HG02610 (cell line): ENCODE data around the gene PITPNC1.
"Not testable (repeated sequence)": the region's sequence is repeated elsewhere in the genome, so short reads cannot be mapped to it uniquely, and the experiment has no call there.

Experiments used
- ATAC-seq: cut with Tn5 transposase; IDR thresholded peaks from one replicate; pipeline ENCODE4 v1.9.1; 2021; ENCODE audit warnings: mild to moderate bottlenecking, moderate library complexity; ENCODE audit not compliant: unreplicated experiment

The PITPNC1 gene

GRCh38 chr17:67481808-67482207 is 104.7 kb downstream of the PITPNC1 start:
- no peak for ATAC-seq

- ATAC-seq: no peak
Measured at GRCh38 chr17:67482764-67483163, 105.7 kb downstream of the PITPNC1 start.

GRCh38 chr17:67484261-67484660 is 107.2 kb downstream of the PITPNC1 start:
- no peak for ATAC-seq

GRCh38 chr17:67485666-67486065 is 108.6 kb downstream of the PITPNC1 start:
- no peak for ATAC-seq

DNA sequence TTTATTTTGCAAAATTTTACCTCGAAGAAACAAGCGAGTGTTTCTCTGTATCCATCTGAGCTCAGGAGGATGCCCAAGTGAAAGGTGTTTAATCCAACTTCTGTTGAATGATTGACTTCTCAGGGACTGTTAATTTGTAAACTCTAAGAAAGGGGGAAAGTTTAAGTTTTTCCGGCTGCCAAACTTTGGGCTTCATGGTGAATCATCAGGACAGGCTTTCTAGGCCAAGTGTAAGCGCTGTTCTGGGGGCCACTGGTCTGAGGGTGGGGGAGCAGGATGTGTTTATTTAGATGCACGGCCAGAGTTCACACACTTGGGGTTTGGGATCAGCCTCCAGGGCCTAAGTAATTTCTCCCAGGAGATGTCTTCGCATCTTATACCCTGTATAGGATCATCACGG is 110.4 kb downstream of the PITPNC1 start:
- ATAC-seq: no peak

- ATAC-seq: no peak
Measured at GRCh38 chr17:67488161-67488560, 111.1 kb downstream of the PITPNC1 start.

- ATAC-seq: no peak
Measured at GRCh38 chr17:67488768-67489167, 111.7 kb downstream of the PITPNC1 start.

- no peak for ATAC-seq
Measured at GRCh38 chr17:67489273-67489672, 112.2 kb downstream of the PITPNC1 start.

- ATAC-seq: no peak
Measured at GRCh38 chr17:67490471-67490870, 113.4 kb downstream of the PITPNC1 start.

DNA sequence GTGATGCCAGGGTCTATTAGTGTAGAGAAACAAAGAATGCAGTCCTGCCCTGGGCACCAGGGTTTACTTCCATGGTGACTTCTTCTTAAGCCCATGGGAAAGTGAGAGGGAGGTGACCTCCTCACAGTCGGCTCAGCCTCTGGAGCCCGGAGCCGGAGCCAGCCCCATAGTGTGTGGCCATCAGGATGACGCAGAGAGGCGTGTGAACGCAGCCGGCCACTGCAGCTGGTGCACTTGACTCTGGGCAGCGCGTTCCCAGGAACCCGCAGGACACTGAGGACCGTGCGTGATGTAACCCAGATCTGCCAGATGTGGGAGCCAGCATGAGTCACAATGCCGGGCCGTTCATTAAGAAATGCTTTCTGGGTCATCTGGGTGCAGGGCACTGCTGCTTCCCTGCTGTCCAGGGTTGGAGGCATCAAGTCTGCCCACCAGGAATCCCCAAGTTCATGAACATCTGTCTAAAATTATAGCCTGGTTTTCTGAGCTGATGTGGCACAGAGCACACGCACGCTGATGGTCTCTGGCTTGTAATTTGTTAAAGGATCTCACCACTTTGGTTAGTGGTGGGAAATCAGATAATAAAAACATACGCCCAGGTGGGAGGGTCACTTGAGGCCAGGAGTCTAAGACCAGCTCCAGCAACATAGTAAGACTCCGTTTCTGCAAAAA is 114.1 kb downstream of the PITPNC1 start:
- no peak for ATAC-seq

DNA sequence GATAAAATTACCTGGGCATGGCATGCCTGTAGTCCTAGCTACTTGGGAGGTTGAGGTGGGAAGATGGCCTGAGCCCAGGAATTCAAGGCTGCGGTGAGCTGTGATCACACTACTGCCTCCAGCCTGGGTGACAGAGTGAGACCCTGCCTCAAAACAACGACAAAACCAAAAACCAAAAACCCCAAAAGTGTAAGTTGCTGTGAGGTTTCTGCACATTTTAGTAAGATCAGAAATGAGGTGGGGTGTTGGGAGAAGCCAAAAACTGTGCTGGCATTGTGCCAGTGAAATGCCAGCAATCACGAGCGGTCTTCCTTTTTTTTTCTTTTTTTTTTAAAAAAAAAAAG is 114.6 kb downstream of the PITPNC1 start:
- ATAC-seq: no peak

- no peak for ATAC-seq
Measured at GRCh38 chr17:67492251-67492740, 115.2 kb downstream of the PITPNC1 start.

- ATAC-seq: no peak
Measured at GRCh38 chr17:67492824-67493517, 115.9 kb downstream of the PITPNC1 start.

GRCh38 chr17:67493812-67494211 is 116.7 kb downstream of the PITPNC1 start:
- no peak for ATAC-seq

- not testable (repeated sequence) for ATAC-seq
Measured at GRCh38 chr17:67495534-67495933, 118.5 kb downstream of the PITPNC1 start.

DNA sequence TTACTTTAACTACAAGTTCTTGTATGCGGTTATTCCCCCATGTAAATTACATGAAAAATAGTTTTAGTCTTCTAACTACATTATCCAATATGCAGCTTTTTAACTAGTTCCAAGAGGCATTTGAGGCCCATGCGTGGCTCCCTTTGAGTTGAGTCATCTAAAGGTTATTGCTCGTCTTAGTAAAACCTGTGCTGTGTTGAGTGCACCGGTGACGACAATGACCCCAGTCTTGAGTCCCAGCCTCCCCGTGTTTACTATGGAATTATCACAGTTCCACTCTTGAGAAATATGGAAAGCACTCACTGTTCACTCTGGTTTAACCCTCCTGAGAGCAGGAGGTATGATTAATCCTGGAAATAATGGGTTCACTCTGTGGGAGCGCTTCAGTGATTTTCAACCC is 119.2 kb downstream of the PITPNC1 start:
- ATAC-seq: no peak

DNA sequence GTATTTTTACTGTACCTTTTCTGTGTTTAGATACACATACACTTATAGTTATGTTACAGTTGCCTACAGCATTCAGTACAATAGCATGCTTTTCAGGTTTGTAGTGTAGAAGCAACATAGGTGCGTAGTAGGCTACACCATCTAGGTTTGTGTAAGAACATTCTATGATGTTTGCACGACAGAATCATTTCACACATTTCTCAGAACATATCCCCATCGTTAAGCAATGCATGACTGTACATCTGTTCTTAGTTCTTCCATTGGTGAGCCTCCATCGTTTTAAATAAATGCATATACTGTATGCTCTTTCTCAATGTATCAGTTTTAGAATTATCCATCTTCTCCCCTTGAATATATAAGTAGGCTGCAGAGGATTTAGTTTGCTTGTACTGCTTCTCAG is 122.6 kb downstream of the PITPNC1 start:
- no peak for ATAC-seq

DNA sequence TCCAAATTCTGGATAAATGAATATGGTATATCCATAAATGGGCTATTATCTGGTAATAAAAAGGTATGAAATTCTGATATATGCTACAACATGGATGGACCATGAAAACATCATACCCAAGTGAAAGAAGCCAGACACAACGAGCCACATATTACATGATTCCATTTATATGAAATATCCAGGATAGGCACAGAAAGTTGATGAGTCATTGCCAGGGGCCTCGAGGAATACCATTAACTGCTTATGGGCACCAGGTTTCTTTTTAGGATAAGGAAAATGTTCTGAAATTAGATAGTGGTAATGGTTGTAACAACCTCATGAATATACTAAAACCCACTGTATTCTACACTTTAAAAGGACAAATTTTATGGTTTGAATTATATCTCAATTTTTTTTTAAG is 123.2 kb downstream of the PITPNC1 start:
- ATAC-seq: no peak

DNA sequence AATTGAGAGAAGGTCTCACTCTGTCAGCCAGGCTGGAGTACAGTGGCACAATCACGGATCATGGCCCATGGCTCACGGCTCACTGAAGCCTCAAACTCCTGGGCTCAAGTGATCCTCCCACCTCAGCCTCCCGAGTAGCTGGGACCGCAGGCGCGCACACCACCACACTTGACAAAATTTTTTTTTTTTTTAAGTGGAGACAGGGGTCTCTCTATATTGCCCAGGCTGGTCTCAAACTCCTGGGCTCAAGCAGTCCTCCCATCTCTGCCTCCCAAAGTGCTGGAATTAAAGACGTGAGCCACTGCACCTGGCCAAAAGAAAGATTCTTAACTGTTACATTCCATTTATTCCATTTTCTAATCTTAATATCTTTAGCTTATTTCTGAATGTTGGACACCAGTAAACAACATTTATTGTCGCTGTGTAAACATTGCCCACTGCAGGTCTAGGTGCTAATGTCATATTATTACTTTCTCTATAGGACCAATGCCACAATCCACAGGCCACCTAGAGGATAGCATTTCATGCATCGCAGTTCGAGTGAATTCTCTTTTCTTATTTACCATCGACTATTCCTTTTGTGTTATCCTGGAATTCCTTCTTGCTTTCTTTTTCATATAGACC is 123.7 kb downstream of the PITPNC1 start:
- ATAC-seq: no peak

DNA sequence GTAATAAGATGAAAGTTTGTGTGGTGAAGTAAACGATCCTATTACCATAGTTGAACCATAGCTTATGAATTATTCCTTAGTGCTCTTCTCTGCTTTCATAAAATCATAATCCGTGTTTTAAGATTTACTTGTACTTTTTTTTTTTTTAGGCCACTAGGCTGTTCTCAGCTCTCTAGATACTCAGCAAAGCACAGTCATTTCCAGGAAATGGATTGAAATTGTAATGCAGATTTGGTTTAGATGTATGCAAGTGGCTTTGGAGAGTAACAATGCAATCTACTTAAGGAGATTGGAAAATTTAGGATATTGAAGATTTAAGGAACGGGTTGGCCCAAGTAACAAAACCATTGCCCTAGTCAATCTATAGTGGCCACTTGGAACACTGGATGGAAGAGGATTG is 125.1 kb downstream of the PITPNC1 start:
- no peak for ATAC-seq

- ATAC-seq: no peak
Measured at GRCh38 chr17:67503184-67503583, 126.1 kb downstream of the PITPNC1 start.

GRCh38 chr17:67503739-67504138 is 126.7 kb downstream of the PITPNC1 start:
- ATAC-seq: no peak
